Ishikawa (cell line): ENCODE results near the gene ADIPOQ.

Source experiments
- CEBPB ChIP-seq: IDR thresholded peaks from 2 replicates; pipeline ENCODE4 v1.6.1; 2012
- CREB1 ChIP-seq: IDR thresholded peaks from 2 replicates; pipeline ENCODE4 v1.6.1; 2012; ENCODE audit warnings: low read depth
- EGR1 ChIP-seq: IDR thresholded peaks from 2 replicates; pipeline ENCODE4 v1.6.1; 2012
- EP300 ChIP-seq: IDR thresholded peaks from 2 replicates; pipeline ENCODE4 v1.6.1; 2012; ENCODE audit warnings: borderline replicate concordance
- FOXM1 ChIP-seq: IDR thresholded peaks from 2 replicates; pipeline ENCODE4 v1.6.1; 2012; ENCODE audit warnings: low read depth, borderline replicate concordance
- MAX ChIP-seq: IDR thresholded peaks from 2 replicates; pipeline ENCODE4 v1.6.1; 2012
- NFIC ChIP-seq: IDR thresholded peaks from 2 replicates; pipeline ENCODE4 v1.6.1; 2012
- RAD21 ChIP-seq: IDR thresholded peaks from 2 replicates; pipeline ENCODE4 v1.6.1; 2012; ENCODE audit warnings: low read depth
- REST ChIP-seq: IDR thresholded peaks from 2 replicates; pipeline ENCODE4 v1.6.1; 2012; ENCODE audit warnings: low read depth, mild to moderate bottlenecking
- TAF1 ChIP-seq: IDR thresholded peaks from 2 replicates; pipeline ENCODE4 v1.6.1; 2012; ENCODE audit warnings: low read depth, mild to moderate bottlenecking
- TCF12 ChIP-seq: IDR thresholded peaks from 2 replicates; pipeline ENCODE4 v1.6.1; 2012; ENCODE audit warnings: low read depth
- TEAD4 ChIP-seq: IDR thresholded peaks from 2 replicates; pipeline ENCODE4 v1.6.1; 2012
- USF1 ChIP-seq: IDR thresholded peaks from 2 replicates; pipeline ENCODE4 v1.6.1; 2012
- YY1 ChIP-seq: IDR thresholded peaks from 2 replicates; pipeline ENCODE4 v1.6.1; 2012; ENCODE audit warnings: low read depth
- ZBTB7A ChIP-seq: IDR thresholded peaks from 2 replicates; pipeline ENCODE4 v1.6.1; 2012; ENCODE audit warnings: low read depth

The ADIPOQ gene

GRCh38 chr3:186901135-186901734 is 58.7 kb downstream of the ADIPOQ start:
- TF ChIP-seq FOXM1 (no peak), CEBPB (no peak), NFIC (no peak), CREB1 (no peak), TEAD4 (no peak), USF1 (no peak), EGR1 (no peak), RAD21 (no peak)

- no peak for TF ChIP-seq EP300
- no peak for TF ChIP-seq CREB1
- TF ChIP-seq EGR1, result no peak
- TF ChIP-seq TCF12, result no peak
- no peak for TF ChIP-seq REST
- no peak for TF ChIP-seq FOXM1
- no peak for TF ChIP-seq ZBTB7A
- TF ChIP-seq RAD21, result no peak
- TF ChIP-seq MAX, result no peak
- TF ChIP-seq YY1, result no peak
- TF ChIP-seq USF1, result no peak
- TF ChIP-seq NFIC, result no peak
- no peak for TF ChIP-seq TAF1
- TF ChIP-seq CEBPB, result no peak
- no peak for TF ChIP-seq TEAD4
Measured at GRCh38 chr3:186902154-186902553, 59.6 kb downstream of the ADIPOQ start.

GRCh38 chr3:186902713-186903112 is 60.2 kb downstream of the ADIPOQ start:
- TF ChIP-seq CEBPB (no peak), CREB1 (no peak), TEAD4 (no peak), USF1 (no peak), YY1 (no peak), REST (no peak), TCF12 (no peak)
